A673 (cell line): ENCODE measurements around the gene SH3RF2.

Experiments used
- CTCF ChIP-seq: fragments of 300-800, 200-600 bp; sonication (generic); conservative IDR thresholded peaks from 2 replicates; pipeline ENCODE4 v1.5.1; 2017; ENCODE audit warnings: low read depth, mild to moderate bottlenecking, antibody characterized with exemption, low read length, moderate library complexity, mixed read lengths
- EZH2 ChIP-seq: fragments of 200-600 bp; sonication (generic); IDR thresholded peaks from 2 replicates; pipeline ENCODE4 v1.6.1; 2017; ENCODE audit warnings: borderline replicate concordance, low read depth, mild to moderate bottlenecking, mixed read lengths, antibody characterized with exemption, low read length; ENCODE audit not compliant: poor library complexity, severe bottlenecking

- TF ChIP-seq CTCF (no peak), EZH2 (no peak)
Observed at GRCh38 chr5:145989428-145989827, 53.0 kb downstream of the SH3RF2 start.
